ELR (cell line): ENCODE results near the gene IGF2.

Experiments
- DNase-seq: peaks from one replicate; pipeline ENCODE4 v3.0.0-alpha.2; 2015; ENCODE audit warnings: low read depth

Gene IGF2

GRCh38 chr11:2103668-2104523, 35.3 kb downstream of the IGF2 start:
- no peak for DNase-seq

GRCh38 chr11:2102883-2103213, 36.3 kb downstream of the IGF2 start:
- no peak for DNase-seq

GRCh38 chr11:2102132-2102882, 36.9 kb downstream of the IGF2 start:
- DNase-seq = no peak

GRCh38 chr11:2101171-2101675, 38.0 kb downstream of the IGF2 start:
- DNase-seq = no peak

GRCh38 chr11:2100361-2101170, 38.6 kb downstream of the IGF2 start:
- no peak for DNase-seq

GRCh38 chr11:2099516-2100349, 39.5 kb downstream of the IGF2 start:
- no peak for DNase-seq

GRCh38 chr11:2098691-2099515, 40.3 kb downstream of the IGF2 start:
- no peak for DNase-seq

GRCh38 chr11:2097998-2098690, 41.0 kb downstream of the IGF2 start:
- no peak for DNase-seq

- DNase-seq = peak; percentile 81
These were observed 41.7 kb downstream of the IGF2 start for GRCh38 chr11:2097356-2097997.

- peak; percentile 40 for DNase-seq
These were observed 42.3 kb downstream of the IGF2 start for GRCh38 chr11:2096919-2097301.

GRCh38 chr11:2096011-2096918, 42.9 kb downstream of the IGF2 start:
- peak; percentile 60 for DNase-seq

- DNase-seq = peak; percentile 17
These were observed 43.6 kb downstream of the IGF2 start for GRCh38 chr11:2095542-2095941.

GRCh38 chr11:2095198-2095520, 44.0 kb downstream of the IGF2 start:
- no peak for DNase-seq

GRCh38 chr11:2094354-2095197, 44.6 kb downstream of the IGF2 start:
- no peak for DNase-seq

GRCh38 chr11:2093575-2094353, 45.4 kb downstream of the IGF2 start:
- no peak for DNase-seq

- peak; percentile 19 for DNase-seq
These were observed 46.2 kb downstream of the IGF2 start for GRCh38 chr11:2092956-2093412.

GRCh38 chr11:2092464-2092910, 46.7 kb downstream of the IGF2 start:
- no peak for DNase-seq
